ENCODE results near the gene RNF146. TPM values are rescaled to one million over a fixed set of nuclear protein-coding genes. Genes with fewer than 3 reads are reported as not detected.
A peak's percentile ranks its signal among the peaks of the same experiment; 100 is the strongest.
"Not testable (repeated sequence)": the region's sequence is repeated elsewhere in the genome, so short reads cannot be mapped to it uniquely, and the experiment has no call there.

Gene RNF146, protein sequence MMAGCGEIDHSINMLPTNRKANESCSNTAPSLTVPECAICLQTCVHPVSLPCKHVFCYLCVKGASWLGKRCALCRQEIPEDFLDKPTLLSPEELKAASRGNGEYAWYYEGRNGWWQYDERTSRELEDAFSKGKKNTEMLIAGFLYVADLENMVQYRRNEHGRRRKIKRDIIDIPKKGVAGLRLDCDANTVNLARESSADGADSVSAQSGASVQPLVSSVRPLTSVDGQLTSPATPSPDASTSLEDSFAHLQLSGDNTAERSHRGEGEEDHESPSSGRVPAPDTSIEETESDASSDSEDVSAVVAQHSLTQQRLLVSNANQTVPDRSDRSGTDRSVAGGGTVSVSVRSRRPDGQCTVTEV
- total RNA-seq = 10 to 100 TPM; 27.9 to 30.5 TPM

DNA sequence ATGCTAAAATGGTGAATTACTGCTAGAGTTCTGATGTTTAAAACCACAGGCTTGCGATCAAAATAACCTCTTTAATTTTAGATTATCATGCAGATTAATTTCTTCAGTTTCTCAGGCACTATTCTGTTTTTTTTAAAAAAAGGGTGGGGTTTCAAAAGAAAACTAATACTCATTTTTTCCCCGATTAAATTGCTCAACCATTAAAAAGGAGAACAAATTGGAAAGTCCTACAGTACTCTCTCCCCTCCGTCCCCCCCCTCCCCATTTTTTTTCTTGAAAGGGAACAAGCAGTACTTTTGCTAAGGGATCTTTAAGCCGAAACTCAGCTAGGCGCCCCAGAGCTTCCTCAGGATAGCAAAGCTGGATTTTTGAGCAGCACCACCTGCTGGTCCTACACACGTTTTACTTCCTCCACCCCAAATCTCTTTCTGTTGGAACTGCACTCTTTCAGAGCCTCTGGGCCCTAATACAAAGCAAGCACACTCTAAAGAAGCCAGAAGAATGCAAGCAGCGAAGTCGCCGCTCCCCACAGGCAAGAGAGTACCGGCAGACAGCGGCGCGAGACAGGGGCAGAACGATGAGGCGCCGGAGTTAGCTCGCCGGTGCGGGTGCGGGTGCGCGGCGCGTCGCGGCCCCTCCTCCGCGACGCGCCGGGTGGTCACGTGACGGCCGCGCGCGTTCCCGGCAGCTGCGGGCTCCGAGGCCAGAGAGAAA is at the start of gene RNF146:
TSS of gene RNF146 (plus strand) at position 687 of the 714 bp plus-strand sequence. CDS start 13,475 bp downstream, outside the sequence.
- H3K4me3 Mint-ChIP-seq = peak within 1 kb of the TSS; percentile 98
- H3K27ac Mint-ChIP-seq = peak within 1 kb of the TSS; percentile 100
- H3K9me3 Mint-ChIP-seq = no peaks in the 10 kb centered on the region
- H3K4me1 Mint-ChIP-seq = peaks cover 34% of the 10 kb centered on the region
- H3K36me3 Mint-ChIP-seq (ENCODE audit: low read depth) = peaks cover 8% of the 10 kb centered on the region
- CTCF ChIA-PET = interaction anchor here (0.5 to 2.9 kb wide), 41 partner anchors 9 to 1475 kb away, joined by 3 to 28 read pairs (median 6); partner anchors contain the start of gene ECHDC1
- H3K27me3 Mint-ChIP-seq = peaks cover 4% of the 10 kb centered on the region
- DNase-seq = peak; percentile 76
- POLR2A ChIA-PET = interaction anchor here (0.8 to 2.6 kb wide), 12 partner anchors 9 to 250 kb away, joined by 3 to 16 read pairs (median 6); partner anchors contain the start of gene ECHDC1

DNA sequence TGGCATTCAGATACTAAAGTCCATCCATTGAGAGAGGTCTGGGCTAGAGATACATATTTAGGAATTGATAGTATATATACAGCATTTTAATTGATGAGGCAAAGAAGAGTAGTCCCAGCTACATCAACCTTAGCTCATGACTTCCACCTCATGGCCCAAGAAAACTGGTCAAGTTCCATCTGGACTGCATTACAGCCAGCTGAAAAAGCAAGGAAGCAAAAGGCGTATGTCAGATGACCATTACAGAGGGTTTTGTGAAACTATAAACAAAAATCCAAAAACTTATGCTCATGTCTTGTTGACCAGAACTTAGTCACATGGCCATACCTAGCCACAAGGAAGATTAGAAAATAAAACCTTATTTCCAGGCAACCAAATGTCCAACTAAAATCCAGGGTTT is 46.8 kb upstream of the RNF146 start:
- H3K9me3 Mint-ChIP-seq = no peaks in the 10 kb centered on the region
- ChIA-PET CTCF (no interaction called here), POLR2A (no interaction called here)

DNA sequence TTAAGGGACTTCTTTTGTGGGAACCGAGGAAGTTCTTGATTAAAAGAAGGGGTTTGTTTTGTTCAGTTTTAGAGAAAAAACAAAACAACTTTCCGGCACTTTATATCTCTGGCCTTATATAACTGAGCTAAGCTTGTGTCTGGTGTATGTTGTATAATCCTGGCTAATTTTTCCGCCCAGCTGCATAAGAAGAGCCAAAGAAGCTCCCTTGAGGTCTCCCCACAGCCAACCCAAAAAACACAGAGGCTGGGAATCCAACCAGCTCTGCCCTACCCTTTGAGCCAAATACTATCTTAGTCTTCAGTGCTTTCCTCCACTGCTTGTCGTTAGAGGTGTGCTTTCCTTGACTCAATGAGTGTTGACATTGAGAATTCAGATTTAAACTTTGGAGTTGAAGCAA is 45.5 kb upstream of the RNF146 start:
- ChIA-PET POLR2A (no interaction called here), CTCF (no interaction called here)
- Mint-ChIP-seq H3K4me1 (no peaks in the 10 kb centered on the region), H3K27me3 (peaks cover 9% of the 10 kb centered on the region), H3K27ac (no peak overlapping the region), H3K36me3 (ENCODE audit: low read depth) (no peaks in the 10 kb centered on the region), H3K9me3 (no peaks in the 10 kb centered on the region), H3K4me3 (no peak overlapping the region)
- no peak for DNase-seq

More for the DNA sequence above, 46.8 kb upstream of the RNF146 start:
- Mint-ChIP-seq H3K4me3 (no peak overlapping the region), H3K36me3 (ENCODE audit: low read depth) (no peaks in the 10 kb centered on the region), H3K4me1 (no peaks in the 10 kb centered on the region), H3K27ac (no peak overlapping the region), H3K27me3 (peaks cover 9% of the 10 kb centered on the region)
- DNase-seq = no peak

DNA sequence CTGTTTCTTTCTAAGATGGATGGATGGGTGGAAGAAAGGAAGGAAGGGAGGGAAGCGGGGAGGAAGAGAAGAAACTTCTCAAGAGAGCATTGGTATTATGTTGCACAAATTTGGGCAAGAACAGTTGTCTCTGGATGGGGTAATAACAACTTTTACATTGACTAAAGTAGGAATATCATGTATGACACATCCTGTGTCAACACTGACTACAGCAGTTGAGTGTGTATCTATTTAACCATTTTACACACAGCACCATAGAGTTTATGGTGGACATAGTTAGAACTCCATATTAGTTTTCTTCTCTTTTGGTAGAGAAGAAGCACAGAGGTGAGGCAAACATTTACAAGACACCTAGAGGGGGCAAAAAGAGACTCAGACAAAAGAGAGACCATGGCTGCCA is 44.2 kb upstream of the RNF146 start:
- POLR2A ChIA-PET = no interaction called here
- no peaks in the 10 kb centered on the region for H3K36me3 Mint-ChIP-seq (ENCODE audit: low read depth)
- CTCF ChIA-PET = no interaction called here
- H3K4me1 Mint-ChIP-seq = no peaks in the 10 kb centered on the region
- peaks cover 9% of the 10 kb centered on the region for H3K27me3 Mint-ChIP-seq
- H3K9me3 Mint-ChIP-seq = no peaks in the 10 kb centered on the region
- H3K27ac Mint-ChIP-seq = no peak overlapping the region
- no peak for DNase-seq
- H3K4me3 Mint-ChIP-seq = no peak overlapping the region

DNA sequence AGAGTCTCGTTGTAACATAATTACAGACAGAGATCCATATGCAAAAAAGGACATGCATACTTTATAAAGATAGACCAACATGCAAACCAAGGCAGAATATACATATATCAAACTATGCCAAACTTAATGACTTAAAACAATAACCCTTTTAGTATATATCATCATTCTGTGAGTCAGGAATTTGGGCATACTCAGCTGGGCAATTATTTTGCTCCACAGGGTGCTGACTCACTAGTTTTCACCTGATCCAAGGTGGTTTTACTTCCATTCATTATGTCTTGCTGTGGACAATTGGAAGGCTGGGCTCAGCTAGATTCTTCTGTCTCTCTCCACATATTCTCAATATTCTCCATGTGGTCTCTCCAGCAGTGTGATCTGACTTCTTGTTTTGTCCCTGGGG is 41.2 kb upstream of the RNF146 start:
- ChIA-PET POLR2A (no interaction called here), CTCF (no interaction called here)
- Mint-ChIP-seq H3K27me3 (peaks cover 6% of the 10 kb centered on the region), H3K4me1 (no peaks in the 10 kb centered on the region), H3K9me3 (no peaks in the 10 kb centered on the region), H3K27ac (no peak overlapping the region), H3K4me3 (no peak overlapping the region), H3K36me3 (ENCODE audit: low read depth) (no peaks in the 10 kb centered on the region)
- no peak for DNase-seq

DNA sequence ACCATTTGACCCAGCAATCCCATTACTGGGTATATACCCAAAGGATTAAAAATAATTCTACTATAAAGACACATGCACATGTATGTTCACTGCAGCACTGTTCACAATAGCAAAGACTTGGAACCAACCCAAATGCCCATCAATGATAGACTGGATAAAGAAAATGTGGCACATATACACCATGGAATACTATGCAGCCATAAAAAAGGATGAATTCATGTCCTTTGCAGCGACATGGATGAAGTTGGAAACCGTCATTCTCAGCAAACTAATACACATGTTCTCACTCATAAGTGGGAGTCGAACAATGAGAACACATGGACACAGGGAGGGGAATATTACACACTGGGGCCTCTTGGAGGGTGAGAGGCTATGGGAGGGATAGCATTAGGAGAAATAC is 32.8 kb upstream of the RNF146 start:
- H3K9me3 Mint-ChIP-seq; H3K36me3 Mint-ChIP-seq (ENCODE audit: low read depth); CTCF ChIA-PET; DNase-seq; H3K4me3 Mint-ChIP-seq; H3K4me1 Mint-ChIP-seq; H3K27ac Mint-ChIP-seq; POLR2A ChIA-PET: not testable (repeated sequence)
- H3K27me3 Mint-ChIP-seq = peaks cover 12% of the 10 kb centered on the region

DNA sequence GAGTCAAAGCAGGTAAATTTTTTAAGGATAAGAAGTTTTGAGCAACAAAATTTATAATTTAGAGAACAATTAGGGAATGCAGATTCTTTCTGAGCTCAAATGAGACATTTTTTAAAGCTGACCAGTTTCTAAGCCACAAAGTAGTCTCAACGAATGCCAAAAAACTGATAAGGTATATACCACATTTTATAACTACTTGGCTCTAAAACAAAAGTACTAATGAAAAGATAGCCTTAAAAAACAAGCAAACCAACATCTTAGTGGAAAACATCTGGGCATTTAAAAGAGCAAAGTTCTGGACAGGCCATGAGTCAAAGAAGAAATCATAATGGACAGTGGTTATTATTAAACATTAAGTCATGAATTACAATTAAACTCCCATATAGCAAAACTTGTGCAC is 23.2 kb upstream of the RNF146 start:
- Mint-ChIP-seq H3K9me3 (no peaks in the 10 kb centered on the region), H3K36me3 (ENCODE audit: low read depth) (no peaks in the 10 kb centered on the region), H3K4me3 (no peak overlapping the region), H3K4me1 (no peaks in the 10 kb centered on the region), H3K27me3 (peaks cover 4% of the 10 kb centered on the region), H3K27ac (no peak overlapping the region)
- no peak for DNase-seq
- POLR2A ChIA-PET = no interaction called here
- CTCF ChIA-PET = no interaction called here

DNA sequence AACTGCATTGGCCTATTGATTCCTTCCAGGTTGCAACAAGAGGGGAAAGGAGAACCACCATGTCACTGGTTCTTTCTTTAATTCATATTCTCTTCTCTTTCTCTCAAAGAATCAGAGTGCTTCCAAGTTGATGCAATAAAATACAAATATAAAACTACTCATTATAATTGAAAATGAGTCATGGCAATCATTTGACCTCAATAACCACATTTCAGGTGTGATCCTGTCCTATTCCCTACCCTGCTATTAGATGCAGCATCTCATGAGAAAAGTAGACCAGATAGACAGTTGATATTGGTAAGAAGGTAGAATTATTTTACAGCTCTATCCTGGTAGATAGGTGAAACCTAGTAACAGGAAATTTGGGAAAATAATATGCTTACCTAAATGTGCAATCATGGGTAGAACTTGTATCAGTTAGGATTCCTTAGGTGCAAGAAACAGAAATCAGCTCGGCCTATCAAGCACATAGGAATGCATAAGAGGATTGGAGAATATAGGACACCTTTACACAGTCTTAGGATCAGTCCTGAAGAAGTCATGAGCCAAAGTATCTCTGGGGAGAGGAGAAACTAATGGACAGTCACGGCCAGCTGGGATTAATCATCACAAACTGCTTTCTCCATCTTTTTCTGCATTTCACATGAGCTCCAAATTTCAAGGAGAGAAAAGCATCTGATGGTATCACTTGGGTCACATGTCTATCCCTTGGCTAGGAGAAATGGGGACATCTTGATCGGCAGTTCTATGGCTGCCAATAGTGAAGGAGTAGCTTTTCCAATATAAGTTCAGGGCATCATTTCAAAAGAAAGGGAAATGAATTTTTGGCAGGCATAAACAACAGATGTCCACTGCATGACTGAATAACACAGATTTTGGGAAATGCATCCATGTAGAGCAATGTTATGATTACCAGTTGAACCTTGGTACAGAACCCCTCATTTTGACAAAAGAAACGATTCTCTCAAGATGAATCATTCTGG is 19.3 kb upstream of the RNF146 start:
- no peak for DNase-seq
- H3K4me1 Mint-ChIP-seq = no peaks in the 10 kb centered on the region
- H3K27me3 Mint-ChIP-seq = peaks cover 5% of the 10 kb centered on the region
- no peaks in the 10 kb centered on the region for H3K9me3 Mint-ChIP-seq
- no peaks in the 10 kb centered on the region for H3K36me3 Mint-ChIP-seq (ENCODE audit: low read depth)
- ChIA-PET POLR2A (no interaction called here), CTCF (interaction anchor here (1.5 kb wide), 1 partner anchor 19 kb away, joined by 6 read pairs; the partner anchor contains the start of gene RNF146)
- H3K27ac Mint-ChIP-seq = no peak overlapping the region
- H3K4me3 Mint-ChIP-seq = no peak overlapping the region

DNA sequence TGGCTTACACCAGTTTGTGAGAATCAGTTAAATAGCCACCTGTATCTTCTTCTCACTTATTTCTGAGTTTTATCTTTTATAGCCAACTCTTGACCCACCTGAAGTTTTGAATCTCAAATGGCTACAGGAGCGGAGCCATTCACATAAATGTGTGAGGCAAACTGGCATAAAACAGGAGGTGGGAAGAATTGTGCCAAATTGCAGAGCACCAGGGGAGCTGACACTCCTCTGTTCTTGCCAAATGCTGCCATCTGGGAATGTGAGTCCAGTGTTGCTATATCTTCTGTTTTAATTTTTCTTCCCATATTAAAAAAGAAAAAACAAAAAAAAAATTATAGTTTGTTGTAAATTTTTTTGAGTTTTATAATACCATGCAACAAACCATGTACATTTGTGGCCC is 17.0 kb upstream of the RNF146 start:
- no peaks in the 10 kb centered on the region for H3K9me3 Mint-ChIP-seq
- H3K4me3 Mint-ChIP-seq = no peak overlapping the region
- no peak overlapping the region for H3K27ac Mint-ChIP-seq
- H3K4me1 Mint-ChIP-seq = no peaks in the 10 kb centered on the region
- POLR2A ChIA-PET = no interaction called here
- H3K36me3 Mint-ChIP-seq (ENCODE audit: low read depth) = no peaks in the 10 kb centered on the region
- CTCF ChIA-PET = no interaction called here
- DNase-seq = no peak
- H3K27me3 Mint-ChIP-seq = peaks cover 5% of the 10 kb centered on the region

DNA sequence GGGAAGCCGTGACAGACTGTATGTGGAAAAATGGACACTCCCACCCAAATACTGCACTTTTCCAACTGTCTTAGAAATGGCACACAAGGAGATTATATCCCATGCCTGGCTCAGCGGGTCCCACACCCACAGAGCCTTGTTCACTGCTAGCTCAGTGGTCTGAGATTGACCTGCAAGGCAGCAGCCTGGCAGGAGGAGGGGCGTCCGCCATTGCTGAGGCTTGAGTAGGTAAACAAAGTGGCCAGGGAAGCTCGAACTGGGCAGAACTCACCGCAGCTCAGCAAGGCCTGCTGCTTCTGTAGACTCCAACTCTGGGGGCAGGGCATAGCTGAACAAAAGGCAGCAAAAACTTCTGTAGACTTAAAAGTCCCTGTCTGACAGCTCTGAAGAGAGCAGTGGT is 11.4 kb upstream of the RNF146 start:
- POLR2A ChIA-PET = no interaction called here
- H3K36me3 Mint-ChIP-seq (ENCODE audit: low read depth) = no peaks in the 10 kb centered on the region
- H3K4me3 Mint-ChIP-seq = no peak overlapping the region
- H3K27ac Mint-ChIP-seq = no peak overlapping the region
- no peak for DNase-seq
- CTCF ChIA-PET = interaction anchor here (1.3 kb wide), 1 partner anchor 11 kb away, joined by 10 read pairs; the partner anchor contains the start of gene RNF146
- no peaks in the 10 kb centered on the region for H3K9me3 Mint-ChIP-seq
- peaks cover 8% of the 10 kb centered on the region for H3K27me3 Mint-ChIP-seq
- no peaks in the 10 kb centered on the region for H3K4me1 Mint-ChIP-seq

DNA sequence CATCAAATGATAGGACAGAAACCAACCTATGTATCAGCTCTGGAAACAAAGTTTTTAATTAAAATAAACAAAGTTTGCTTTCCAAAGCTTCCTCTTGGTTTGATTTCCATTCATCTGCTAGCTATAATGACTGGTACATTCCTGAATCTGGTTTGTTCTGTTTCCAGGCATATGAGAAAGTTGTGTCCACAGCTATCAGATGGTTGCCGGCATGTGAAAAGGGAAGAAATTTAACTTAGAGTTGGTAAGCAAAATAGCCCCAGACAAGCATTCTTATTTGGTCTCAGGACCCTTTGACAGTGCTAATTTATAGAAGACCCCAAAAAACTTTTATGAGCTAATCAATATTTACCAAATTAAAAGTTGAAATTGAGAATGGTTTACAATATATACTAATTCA is 3.8 kb upstream of the RNF146 start:
- Mint-ChIP-seq H3K4me3 (no peak overlapping the region), H3K4me1 (peaks cover 12% of the 10 kb centered on the region), H3K36me3 (ENCODE audit: low read depth) (peaks cover 2% of the 10 kb centered on the region), H3K27ac (no peak overlapping the region), H3K27me3 (peaks cover 9% of the 10 kb centered on the region), H3K9me3 (no peaks in the 10 kb centered on the region)
- DNase-seq = no peak
- ChIA-PET POLR2A (no interaction called here), CTCF (interaction anchor here (0.7 kb wide), 2 partner anchors 253 to 276 kb away, joined by 3 read pairs; no protein-coding TSS in a partner anchor)

DNA sequence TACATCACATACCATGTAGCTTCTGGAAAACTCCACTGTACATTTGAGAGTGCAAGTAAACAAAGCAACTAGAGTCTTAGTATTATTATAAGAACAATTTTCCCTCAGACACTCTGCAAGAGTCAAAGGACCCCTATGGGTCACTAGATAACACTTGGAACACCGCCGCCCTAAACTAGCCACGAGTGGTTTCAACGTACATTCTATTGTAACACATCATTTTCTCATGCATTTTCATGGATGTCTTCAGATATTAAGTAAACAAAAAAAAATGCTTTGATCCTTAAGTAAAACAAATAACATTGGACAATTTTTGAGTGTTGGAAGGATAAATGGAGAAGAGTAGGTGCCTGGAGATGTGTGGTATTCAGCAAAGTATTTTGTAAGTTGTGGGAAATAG is 3.2 kb upstream of the RNF146 start:
- Mint-ChIP-seq H3K4me3 (no peak overlapping the region), H3K27ac (no peak overlapping the region), H3K4me1 (peaks cover 18% of the 10 kb centered on the region), H3K27me3 (peaks cover 9% of the 10 kb centered on the region), H3K36me3 (ENCODE audit: low read depth) (peaks cover 2% of the 10 kb centered on the region), H3K9me3 (no peaks in the 10 kb centered on the region)
- ChIA-PET POLR2A (no interaction called here), CTCF (interaction anchor here (0.7 kb wide), 1 partner anchor 253 kb away, joined by 3 read pairs; no protein-coding TSS in a partner anchor)
- no peak for DNase-seq

Measured in activated CD4-positive, alpha-beta memory T cell treated with anti-CD3 and anti-CD28 coated beads, Interleukin-2, amount 10 ng/mL, durations not matched to agents 7 days and 5 days (primary cell).